HT-29 (cell line): ENCODE results near the gene TMEM43. TPM values are rescaled to one million over a fixed set of nuclear protein-coding genes. Genes with fewer than 3 reads are reported as not detected.
A peak's percentile ranks its signal among the peaks of the same experiment; 100 is the strongest.

ENCODE experiments used
- DNase-seq: peaks from one replicate; pipeline ENCODE4 v3.0.0-alpha.2; 2015; ENCODE audit warnings: low spot score
- total RNA-seq: library from RNA; depleted of rRNA; stranded (reverse); fragments of >200 nt; shearing (Covaris generic); gene quantifications from 2 replicates; pipeline ENCODE4 v1.2.3, GENCODE V29; 2014; rRNA removed

TMEM43 gene
- total RNA-seq, 1 experiment from 2014 or later, result 22.1 TPM

GRCh38 chr3:14175383-14176037 lies 50.7 kb downstream of the TMEM43 start:
- no peak for DNase-seq

- peak; percentile 3 for DNase-seq
Observed at GRCh38 chr3:14177580-14178246, 52.9 kb downstream of the TMEM43 start.

GRCh38 chr3:14178247-14179113 lies 53.6 kb downstream of the TMEM43 start, which contains the start of the genes LSM3 and XPC:
Gene LSM3 (plus strand): TSS chr3:14178817. CDS start chr3:14178861, 44 bp downstream.
Gene XPC (minus strand): TSS chr3:14178601. CDS start chr3:14178568, 33 bp downstream.
- peak; percentile 93 for DNase-seq

- DNase-seq, result peak; percentile 13
Observed at GRCh38 chr3:14179114-14179465, 54.2 kb downstream of the TMEM43 start.

- DNase-seq, result no peak
Observed at GRCh38 chr3:14179795-14180194, 54.9 kb downstream of the TMEM43 start.

- no peak for DNase-seq
Observed at GRCh38 chr3:14181253-14181652, 56.4 kb downstream of the TMEM43 start.

- no peak for DNase-seq
Observed at GRCh38 chr3:14183015-14183577, 58.2 kb downstream of the TMEM43 start.

- no peak for DNase-seq
Observed at GRCh38 chr3:14186854-14187458, 62.1 kb downstream of the TMEM43 start.

GRCh38 chr3:14188041-14188754 lies 63.3 kb downstream of the TMEM43 start:
- no peak for DNase-seq

Other genes starting within 250 kb of the TMEM43 start
- gene WNT7A, start 245.0 kb upstream of the TMEM43 start, total RNA-seq, result not detected in 2 replicates
- gene CHCHD4, start 182 bp upstream of the TMEM43 start, total RNA-seq, result 11.7 and 15.1 TPM in 2 replicates
- 8.6 and 9.3 TPM in 2 replicates for gene XPC, start 53.5 kb downstream of the TMEM43 start, total RNA-seq
- gene LSM3, start 53.8 kb downstream of the TMEM43 start, total RNA-seq, result 7.1 and 7.4 TPM in 2 replicates